GM12874 (cell line): ENCODE results near the gene TMEM50B.

Experiments used
- TF ChIP-seq, protein P1 (sequence below): IDR thresholded peaks from 2 replicates; pipeline ENCODE4 v1.5.1; 2011; ENCODE audit warnings: low read depth, mild to moderate bottlenecking, control low read depth, low read length, moderate library complexity; ENCODE audit not compliant: insufficient read depth

Gene TMEM50B

DNA sequence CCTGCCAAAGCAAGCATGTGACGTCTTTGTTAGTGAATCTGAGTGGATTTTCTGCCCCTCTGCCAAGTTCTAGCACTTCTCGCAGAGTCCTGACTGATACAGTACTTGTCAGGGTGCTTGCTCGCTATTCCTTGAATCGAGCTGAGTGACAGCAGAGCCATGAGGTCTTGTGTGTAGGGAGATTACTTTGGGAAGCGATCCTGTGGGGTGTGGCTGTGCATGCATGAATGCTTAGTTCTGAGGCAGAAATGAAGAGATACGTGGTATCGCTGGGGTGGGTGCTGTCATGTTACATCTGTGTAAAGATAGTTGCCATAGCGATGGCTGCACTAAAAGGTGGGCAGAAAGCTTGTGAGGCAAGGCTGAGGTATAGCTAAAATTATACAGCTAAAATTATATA, 31.1 kb upstream of the TMEM50B start:
- TF ChIP-seq, protein P1, sequence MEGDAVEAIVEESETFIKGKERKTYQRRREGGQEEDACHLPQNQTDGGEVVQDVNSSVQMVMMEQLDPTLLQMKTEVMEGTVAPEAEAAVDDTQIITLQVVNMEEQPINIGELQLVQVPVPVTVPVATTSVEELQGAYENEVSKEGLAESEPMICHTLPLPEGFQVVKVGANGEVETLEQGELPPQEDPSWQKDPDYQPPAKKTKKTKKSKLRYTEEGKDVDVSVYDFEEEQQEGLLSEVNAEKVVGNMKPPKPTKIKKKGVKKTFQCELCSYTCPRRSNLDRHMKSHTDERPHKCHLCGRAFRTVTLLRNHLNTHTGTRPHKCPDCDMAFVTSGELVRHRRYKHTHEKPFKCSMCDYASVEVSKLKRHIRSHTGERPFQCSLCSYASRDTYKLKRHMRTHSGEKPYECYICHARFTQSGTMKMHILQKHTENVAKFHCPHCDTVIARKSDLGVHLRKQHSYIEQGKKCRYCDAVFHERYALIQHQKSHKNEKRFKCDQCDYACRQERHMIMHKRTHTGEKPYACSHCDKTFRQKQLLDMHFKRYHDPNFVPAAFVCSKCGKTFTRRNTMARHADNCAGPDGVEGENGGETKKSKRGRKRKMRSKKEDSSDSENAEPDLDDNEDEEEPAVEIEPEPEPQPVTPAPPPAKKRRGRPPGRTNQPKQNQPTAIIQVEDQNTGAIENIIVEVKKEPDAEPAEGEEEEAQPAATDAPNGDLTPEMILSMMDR: no peak

- TF ChIP-seq, protein P1: no peak
Observed at GRCh38 chr21:33505833-33506232, 26.1 kb upstream of the TMEM50B start.

DNA sequence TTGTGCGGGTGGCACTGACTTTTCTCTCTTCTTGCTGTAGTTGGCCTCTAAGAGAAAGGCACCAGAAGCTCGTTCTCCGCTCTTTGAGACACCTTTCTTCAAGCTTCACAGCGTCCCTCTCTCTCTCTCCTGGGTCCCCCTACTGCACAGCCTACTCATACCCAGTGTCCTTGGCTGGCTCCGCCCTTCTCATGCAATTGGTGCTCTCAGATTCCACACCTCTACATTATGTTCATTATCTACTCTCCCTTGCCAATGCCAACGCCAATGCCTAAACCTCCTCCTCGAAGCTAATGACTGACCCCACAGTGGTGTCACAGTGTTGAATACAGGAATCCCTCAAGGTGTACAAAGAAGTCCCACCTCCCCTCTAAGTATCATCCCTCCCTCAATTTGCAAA, 16.6 kb upstream of the TMEM50B start:
- TF ChIP-seq, protein P1: no peak

GRCh38 chr21:33495743-33496142, 16.0 kb upstream of the TMEM50B start:
- TF ChIP-seq, protein P1: no peak

GRCh38 chr21:33493756-33494155, 14.0 kb upstream of the TMEM50B start:
- TF ChIP-seq, protein P1: no peak

DNA sequence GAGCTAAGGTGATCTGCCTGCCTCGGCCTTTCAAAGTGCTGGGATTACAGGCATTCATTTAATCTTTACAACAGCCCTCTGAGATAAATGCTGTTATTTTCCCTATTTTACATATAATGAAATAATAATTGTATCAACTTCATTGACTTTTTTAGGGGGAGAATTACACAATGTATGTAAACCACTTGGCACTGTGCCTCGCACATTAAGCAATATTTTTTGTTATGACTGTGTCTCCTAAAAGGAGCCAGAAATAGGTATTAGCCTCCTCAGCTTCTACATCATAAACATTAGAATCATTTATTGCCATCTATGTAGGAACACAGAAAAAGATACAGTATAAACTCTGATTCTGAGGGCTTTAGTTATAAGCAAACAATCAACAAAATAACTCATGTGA, 12.8 kb upstream of the TMEM50B start:
- TF ChIP-seq, protein P1: no peak

- TF ChIP-seq, protein P1: no peak
Observed at GRCh38 chr21:33491373-33492102, 11.8 kb upstream of the TMEM50B start, which contains the start of gene DNAJC28. Gene DNAJC28 (minus strand): TSS chr21:33491716. CDS start chr21:33489393, 2,323 bp downstream.
